Left lung (tissue), 10 donors: ENCODE results near the gene PPP1R14B. TPM values are rescaled to one million over a fixed set of nuclear protein-coding genes. Genes with fewer than 3 reads are reported as not detected.

ENCODE experiments used
- ATAC-seq: fragments of 200-7000 bp; cut with Tn5 transposase; one replicate; pipeline ENCODE4 v1.9.1; 2020; ENCODE audit warnings: moderate library complexity
- DNase-seq, 4 donors: peaks; one replicate each; pipeline ENCODE4 v3.0.0-alpha.2; 2013 to 2020
- H3K27ac ChIP-seq, 2 donors: fragments of 200-600 bp; sonication (generic) in 1 of 2; one replicate each; pipeline versions ENCODE4 v1.5.0 to v1.8.0; 2020 to 2021
- H3K27me3 ChIP-seq, 2 donors: fragments of 200-600 bp; sonication (generic) in 1 of 2; one replicate each; pipeline versions ENCODE4 v1.5.0 to v1.8.0; 2020 to 2021
- H3K36me3 ChIP-seq, 2 donors: fragments of 200-600 bp; sonication (generic) in 1 of 2; one replicate each; pipeline versions ENCODE4 v1.5.0 to v1.8.0; 2020 to 2021
- H3K4me1 ChIP-seq, 2 donors: fragments of 200-600 bp; one replicate each; pipeline ENCODE4 v1.8.0; 2021
- H3K4me3 ChIP-seq, 2 donors: fragments of 200-600 bp; sonication (generic) in 1 of 2; one replicate each; pipeline versions ENCODE4 v1.5.0 to v1.8.0; 2020 to 2021; ENCODE audit warnings: mild to moderate bottlenecking in 1 of 2
- H3K9me3 ChIP-seq, 2 donors: fragments of 200-600 bp; sonication (generic) in 1 of 2; one replicate each; pipeline versions ENCODE4 v1.5.0 to v1.8.0; 2020 to 2021
- CTCF ChIP-seq, 2 donors: fragments of 200-600 bp; sonication (generic) in 1 of 2; IDR thresholded peaks; one replicate each; pipeline versions ENCODE4 v1.5.0 to v1.8.0; 2021; ENCODE audit warnings: antibody characterized with exemption in 2 of 2
- intact Hi-C, 2 donors: fragments of 100-400 bp; cut with DNase I; formaldehyde crosslinking; loops; one replicate each; pipeline versions ENCODE4 v1.11.2 to v1.14.2; 2022
- polyA plus RNA-seq, 6 donors: library from polyadenylated mRNA; unstranded; fragments of 120-200 nt; gene quantifications; one replicate each; pipeline ENCODE4 v1.2.1, GENCODE V29; 2013; ENCODE audit not compliant: insufficient read length in 6 of 6
- total RNA-seq, 2 donors: library from RNA; stranded (reverse); fragmentation: NEBNext Ultra II Directional; extraction: Animal tissue kit (Norgen Biotek cat#: 25700); gene quantifications; one replicate each; pipeline ENCODE4 v1.2.1, GENCODE V29; 2021
- donor health status: DM: no; HTN: yes; CAD: no.
- donor health status: DM: no; HTN: no; CAD: no.

Gene PPP1R14B
- total and polyA plus RNA-seq, 8 donors: 56.7 to 200 (median 83.4) TPM

GRCh38 chr11:64206457-64207255, 40.1 kb downstream of the PPP1R14B start, which contains the start of gene FERMT3:
Gene FERMT3, plus strand, starts transcription at chr11:64206721. Its CDS starts 644 bp downstream, at chr11:64207365.
- Histone ChIP-seq H3K27ac (peak within 1 kb of the TSS; percentile 81 to 94), H3K36me3 (peaks cover 7 to 84% of the 10 kb centered on the region in 2 donors), H3K27me3 (no peaks in the 10 kb centered on the region), H3K4me1 (peaks cover 2 to 64% of the 10 kb centered on the region in 2 donors), H3K9me3 (no peaks in the 10 kb centered on the region), H3K4me3 (peak within 1 kb of the TSS; percentile 27 to 65)
- TF ChIP-seq CTCF (IDR thresholded peaks at IDR 0.05): no peak
- intact Hi-C loops: no loop called here
- DNase-seq (peak in 2 of 4 donors; percentile 85 to 94), ATAC-seq (peak; percentile 62)

DNA sequence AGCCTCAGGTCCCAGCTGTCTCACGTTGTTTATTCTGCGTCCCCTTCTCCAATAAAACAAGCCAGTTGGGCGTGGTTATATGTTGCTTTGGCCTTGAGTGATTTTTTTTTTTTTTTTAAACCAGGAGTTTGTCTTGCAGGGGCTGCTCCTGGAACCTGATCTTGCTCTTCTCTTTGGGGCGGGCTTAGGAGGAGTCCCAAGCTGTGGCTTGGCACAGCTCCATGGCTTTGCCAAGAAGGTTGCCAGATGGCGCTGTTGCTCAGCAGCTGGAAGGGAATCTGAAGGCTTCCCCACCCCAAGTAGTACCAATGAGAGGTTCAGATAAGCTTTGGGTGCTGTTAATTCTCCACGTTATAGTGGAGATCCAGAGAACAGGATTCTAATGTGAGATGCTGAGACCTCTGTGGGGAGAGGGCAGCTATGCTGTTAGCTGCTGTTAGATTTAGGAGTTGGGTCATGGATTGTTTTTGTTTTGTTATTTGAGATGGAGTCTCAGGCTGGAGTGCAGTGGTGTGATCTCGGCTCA, 42.2 kb downstream of the PPP1R14B start:
- intact Hi-C loops: loop anchor here in 1 of 2 donors (5.0 kb wide), 1 partner anchor 98 kb away; the partner anchor contains the start of gene CATSPERZ
- H3K9me3 ChIP-seq: no peaks in the 10 kb centered on the region
- peak in 3 of 4 donors; percentile 89 to 90 (median 89) for DNase-seq
- peaks cover 2 to 52% of the 10 kb centered on the region in 2 donors for H3K4me1 ChIP-seq
- H3K4me3 ChIP-seq: no peak overlapping the region
- peak; percentile 54 to 63 for TF ChIP-seq CTCF (IDR thresholded peaks at IDR 0.05)
- peak overlapping the region; percentile 81 to 94 for H3K27ac ChIP-seq
- ATAC-seq: peak; percentile 76
- peaks cover 7 to 84% of the 10 kb centered on the region in 2 donors for H3K36me3 ChIP-seq
- no peaks in the 10 kb centered on the region for H3K27me3 ChIP-seq

- peak overlapping the region in 1 of 2 donors; percentile 94 for H3K27ac ChIP-seq
- no peak for ATAC-seq
- DNase-seq: peak in 1 of 4 donors; percentile 56
- H3K4me1 ChIP-seq: peaks cover 2 to 47% of the 10 kb centered on the region in 2 donors
- no peaks in the 10 kb centered on the region for H3K27me3 ChIP-seq
- H3K36me3 ChIP-seq: peaks cover 7 to 84% of the 10 kb centered on the region in 2 donors
- H3K9me3 ChIP-seq: no peaks in the 10 kb centered on the region
- intact Hi-C loops: loop anchor here in 1 of 2 donors (5.0 kb wide), 1 partner anchor 98 kb away; the partner anchor contains the start of gene CATSPERZ
- no peak for TF ChIP-seq CTCF (IDR thresholded peaks at IDR 0.05)
- H3K4me3 ChIP-seq: no peak overlapping the region
Measured at GRCh38 chr11:64204080-64204440, 42.7 kb downstream of the PPP1R14B start.

DNA sequence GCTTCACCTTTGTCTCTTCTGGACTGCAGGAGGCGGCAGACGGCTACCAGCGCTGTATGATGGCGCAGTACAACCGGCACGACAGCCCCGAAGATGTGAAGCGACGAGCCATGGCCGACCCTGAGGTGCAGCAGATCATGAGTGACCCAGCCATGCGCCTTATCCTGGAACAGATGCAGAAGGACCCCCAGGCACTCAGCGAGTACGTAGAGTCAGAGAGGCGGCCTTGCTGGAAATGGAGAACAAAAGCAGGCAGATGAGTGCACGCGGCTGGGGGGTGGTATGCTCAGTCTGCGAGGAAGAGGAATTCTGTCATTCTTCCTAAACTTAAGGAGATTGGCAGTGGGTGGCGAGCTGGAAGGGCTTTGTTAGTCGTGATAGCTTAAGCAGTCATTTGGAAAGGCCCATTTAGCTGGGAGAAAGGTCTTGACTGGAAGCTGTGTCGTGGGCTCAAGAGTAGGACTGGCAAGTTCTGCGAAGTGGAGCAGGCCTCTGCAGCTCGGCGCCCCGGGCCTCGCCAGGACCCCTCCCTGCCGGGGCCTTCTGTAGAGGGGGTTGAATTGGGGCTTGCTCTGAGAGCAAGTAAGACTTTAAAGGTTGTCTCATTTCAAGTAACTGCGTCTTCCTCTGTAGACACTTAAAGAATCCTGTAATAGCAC, 43.2 kb downstream of the PPP1R14B start:
- DNase-seq (peak in 1 of 4 donors; percentile 66), ATAC-seq (no peak)
- H3K27ac ChIP-seq: no peak overlapping the region
- H3K9me3 ChIP-seq: no peaks in the 10 kb centered on the region
- H3K27me3 ChIP-seq: no peaks in the 10 kb centered on the region
- peaks cover 7 to 84% of the 10 kb centered on the region in 2 donors for H3K36me3 ChIP-seq
- no peak for TF ChIP-seq CTCF (IDR thresholded peaks at IDR 0.05)
- peaks cover 2 to 42% of the 10 kb centered on the region in 2 donors for H3K4me1 ChIP-seq
- intact Hi-C loops: loop anchor here in 1 of 2 donors (5.0 kb wide), 1 partner anchor 99 kb away; the partner anchor contains the start of gene CATSPERZ
- H3K4me3 ChIP-seq: no peak overlapping the region
